ENCODE data around the gene G6PC1.
"Not testable (repeated sequence)": the region's sequence is repeated elsewhere in the genome, so short reads cannot be mapped to it uniquely, and the experiment has no call there.

The G6PC1 gene

GRCh38 chr17:42900460-42901331 is at the start of gene G6PC1:
G6PC1 (plus strand) TSS chr17:42900799; CDS start chr17:42900877, 78 bp downstream.
- no peak for DNase-seq

GRCh38 chr17:42850954-42851353 is 49.6 kb upstream of the G6PC1 start, which contains the start of gene AOC3:
AOC3 (plus strand) TSS chr17:42851199; CDS start chr17:42851344, 145 bp downstream.
- no peak for DNase-seq

GRCh38 chr17:42851371-42852240 is 49.0 kb upstream of the G6PC1 start:
- not testable (repeated sequence) for DNase-seq

DNA sequence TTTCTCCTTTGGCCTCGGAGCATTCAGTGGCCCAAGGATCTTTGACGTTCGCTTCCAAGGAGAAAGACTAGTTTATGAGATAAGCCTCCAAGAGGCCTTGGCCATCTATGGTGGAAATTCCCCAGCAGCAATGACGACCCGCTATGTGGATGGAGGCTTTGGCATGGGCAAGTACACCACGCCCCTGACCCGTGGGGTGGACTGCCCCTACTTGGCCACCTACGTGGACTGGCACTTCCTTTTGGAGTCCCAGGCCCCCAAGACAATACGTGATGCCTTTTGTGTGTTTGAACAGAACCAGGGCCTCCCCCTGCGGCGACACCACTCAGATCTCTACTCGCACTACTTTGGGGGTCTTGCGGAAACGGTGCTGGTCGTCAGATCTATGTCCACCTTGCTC is 48.2 kb upstream of the G6PC1 start:
- no peak for DNase-seq

- no peak for DNase-seq
Observed at GRCh38 chr17:42853004-42853403, 47.6 kb upstream of the G6PC1 start.

DNA sequence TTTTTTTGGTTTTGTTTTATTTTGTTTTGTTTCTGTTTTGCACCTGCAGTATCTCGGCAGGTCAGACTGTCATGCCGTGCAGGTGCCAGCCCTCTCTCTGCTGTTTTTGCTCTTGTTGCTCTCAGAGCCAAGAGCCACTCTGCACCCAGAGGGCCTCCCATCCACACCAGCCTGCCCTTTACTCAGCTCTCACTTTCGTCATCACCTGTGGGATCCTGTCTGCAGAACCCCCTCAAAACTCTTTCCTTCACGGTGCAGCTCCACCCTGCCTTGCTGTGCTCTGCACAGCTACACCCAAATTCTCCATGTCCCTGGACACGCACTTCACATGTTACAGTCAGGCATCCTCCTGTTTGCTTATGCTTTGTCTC is 47.0 kb upstream of the G6PC1 start:
- no peak for DNase-seq

DNA sequence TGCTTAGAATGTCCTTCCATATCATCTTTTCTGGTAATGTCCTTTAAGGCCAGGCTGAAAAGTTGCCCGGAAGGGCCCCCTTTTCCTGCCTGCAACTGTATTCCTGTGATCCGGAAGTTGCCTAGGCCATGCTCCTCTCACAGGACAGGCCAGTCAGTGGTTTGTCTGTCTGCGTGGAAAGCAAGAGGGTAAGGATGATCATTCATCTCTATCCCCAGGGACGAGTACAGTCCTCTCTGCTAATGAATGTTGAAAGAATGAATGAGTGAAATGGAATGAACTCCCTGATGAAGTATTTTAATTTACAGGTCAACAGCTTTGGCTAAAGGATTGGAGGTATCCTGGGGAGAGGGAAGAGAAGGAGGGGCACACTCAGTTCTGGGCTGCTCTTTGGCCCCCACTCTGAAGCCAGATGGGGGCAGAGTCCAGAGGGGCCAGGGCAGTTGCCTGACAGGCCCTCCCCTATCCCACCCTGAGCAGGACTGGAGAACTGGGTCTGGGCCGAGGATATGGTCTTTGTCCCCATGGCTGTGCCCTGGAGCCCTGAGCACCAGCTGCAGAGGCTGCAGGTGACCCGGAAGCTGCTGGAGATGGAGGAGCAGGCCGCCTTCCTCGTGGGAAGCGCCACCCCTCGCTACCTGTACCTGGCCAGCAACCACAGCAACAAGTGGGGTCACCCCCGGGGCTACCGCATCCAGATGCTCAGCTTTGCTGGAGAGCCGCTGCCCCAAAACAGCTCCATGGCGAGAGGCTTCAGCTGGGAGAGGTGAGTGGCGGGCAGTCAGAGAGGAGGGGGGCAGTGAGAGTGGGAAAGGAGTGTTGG is 46.4 kb upstream of the G6PC1 start:
- no peak for DNase-seq

GRCh38 chr17:42855048-42855596 is 45.5 kb upstream of the G6PC1 start:
- no peak for DNase-seq

- DNase-seq, result not testable (repeated sequence)
Observed at GRCh38 chr17:42856093-42856492, 44.5 kb upstream of the G6PC1 start.

DNA sequence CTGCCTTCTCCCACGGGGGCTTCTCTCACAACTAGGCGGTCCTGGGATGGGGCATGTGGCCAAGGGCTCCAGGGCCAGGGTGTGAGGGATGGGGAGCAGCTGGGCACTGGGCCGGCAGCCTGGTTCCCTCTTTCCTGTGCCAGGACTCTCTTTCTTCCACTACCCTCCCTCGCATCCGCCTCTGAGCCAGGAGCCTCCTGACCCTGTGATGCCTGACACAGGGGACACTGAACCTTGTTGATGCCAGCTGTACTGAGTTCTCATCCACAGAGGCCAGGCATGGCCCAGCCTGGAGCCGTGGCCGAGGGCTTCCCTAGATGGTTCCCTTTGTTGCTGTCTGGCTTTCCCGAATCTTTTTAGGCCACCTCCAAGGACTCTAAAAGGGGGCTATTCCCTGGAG is 44.1 kb upstream of the G6PC1 start:
- not testable (repeated sequence) for DNase-seq

DNA sequence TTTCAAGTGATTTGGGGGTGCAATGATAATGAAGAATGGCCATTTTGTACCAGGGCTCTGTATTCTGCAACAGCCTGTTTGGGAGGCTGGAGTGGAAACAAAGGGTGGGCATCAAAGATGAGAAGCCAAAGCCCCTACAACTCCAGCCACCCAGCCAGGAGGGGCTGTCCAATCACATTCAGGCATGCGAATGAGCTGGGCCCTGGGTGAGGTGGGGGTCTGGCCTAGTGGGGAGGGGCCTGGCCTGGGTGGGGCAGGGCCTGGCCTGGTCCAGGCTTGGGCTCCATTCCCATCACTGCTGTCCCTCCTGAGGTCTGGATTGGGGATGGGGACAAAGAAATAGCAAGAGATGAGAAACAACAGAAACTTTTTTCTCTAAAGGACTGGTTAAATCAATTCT is 43.2 kb upstream of the G6PC1 start:
- DNase-seq, result no peak

DNA sequence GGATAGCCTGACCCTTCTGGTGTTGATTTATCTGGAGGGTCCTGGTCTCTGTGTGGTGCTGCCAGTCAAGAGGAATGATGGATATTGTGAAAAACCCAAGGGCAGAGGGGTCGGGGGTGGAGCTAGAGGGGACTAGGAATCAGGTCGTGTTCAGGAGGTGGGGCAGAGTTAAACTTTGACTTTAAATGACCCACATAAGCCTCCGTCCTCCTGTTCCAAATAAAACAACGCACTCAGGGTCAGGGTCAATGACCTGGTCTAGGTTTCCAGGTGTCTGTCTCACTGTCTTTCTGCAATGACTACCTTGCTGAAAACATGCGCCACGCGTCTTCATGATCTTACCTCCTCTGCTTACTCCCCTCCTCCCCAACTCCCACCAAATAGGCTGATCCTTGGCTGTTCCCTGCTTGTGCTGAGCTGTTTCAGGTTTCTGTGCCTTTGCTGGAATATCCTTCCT is 34.9 kb upstream of the G6PC1 start:
- no peak for DNase-seq

DNA sequence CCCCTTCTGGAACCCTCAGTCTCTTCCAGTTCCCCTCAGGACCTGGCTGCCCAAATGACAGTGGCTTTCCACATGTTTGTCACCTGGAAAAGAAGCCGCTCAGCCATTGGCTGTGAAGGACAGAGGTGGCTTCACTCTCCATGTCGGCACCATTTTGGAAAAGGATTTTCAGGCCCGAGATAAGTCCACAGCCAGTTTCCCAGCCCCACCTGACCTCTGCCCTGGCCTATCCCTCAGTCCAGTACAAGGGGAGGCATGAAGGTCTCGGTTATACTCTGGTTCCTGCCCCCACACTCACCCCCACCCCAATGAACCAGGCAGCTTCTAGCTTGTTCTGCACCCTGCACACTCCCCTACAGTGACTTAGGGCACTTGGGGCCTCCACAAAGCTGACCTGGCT is 34.4 kb upstream of the G6PC1 start:
- DNase-seq, result no peak

DNA sequence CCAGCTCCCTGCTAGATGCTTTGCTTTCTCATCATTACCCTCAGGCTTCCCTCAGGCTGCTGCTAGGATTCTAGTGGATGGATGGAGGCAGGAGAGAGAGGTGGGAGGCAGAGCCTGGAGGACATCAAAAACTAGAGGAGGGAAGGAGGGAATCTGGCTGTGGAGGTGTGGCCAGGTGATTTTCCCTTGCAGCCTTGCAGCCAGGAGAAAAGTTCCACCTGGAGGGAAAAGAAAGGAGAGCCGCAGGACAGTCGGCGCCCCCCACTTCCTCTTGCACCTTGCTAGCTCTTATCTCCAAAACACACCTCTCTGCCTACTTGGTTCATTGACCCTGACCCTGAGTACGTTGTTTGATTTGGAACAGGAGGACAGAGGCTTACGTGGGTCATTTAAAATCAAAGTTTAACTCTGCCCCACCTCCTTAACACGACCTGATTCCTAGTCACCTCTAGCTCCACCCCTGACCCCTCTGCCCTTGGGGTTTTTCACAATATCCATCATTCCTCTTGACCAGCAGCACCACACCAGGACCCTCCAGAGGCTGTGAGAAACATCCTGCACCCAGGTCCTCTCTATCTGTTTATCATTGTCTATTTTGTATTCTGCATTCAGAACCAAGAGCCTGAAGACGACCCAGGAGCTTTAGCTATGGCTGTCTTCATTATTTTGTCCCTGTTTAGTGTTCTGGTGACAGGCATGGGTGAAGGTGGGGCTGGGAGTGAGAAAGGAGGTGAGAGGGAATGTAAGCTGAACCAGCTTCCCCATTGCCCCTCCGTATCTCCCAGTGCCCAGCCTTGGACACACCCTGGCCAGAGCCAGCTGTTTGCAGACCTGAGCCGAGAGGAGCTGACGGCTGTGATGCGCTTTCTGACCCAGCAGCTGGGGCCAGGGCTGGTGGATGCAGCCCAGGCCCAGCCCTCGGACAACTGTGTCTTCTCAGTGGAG is 33.7 kb upstream of the G6PC1 start:
- no peak for DNase-seq

DNA sequence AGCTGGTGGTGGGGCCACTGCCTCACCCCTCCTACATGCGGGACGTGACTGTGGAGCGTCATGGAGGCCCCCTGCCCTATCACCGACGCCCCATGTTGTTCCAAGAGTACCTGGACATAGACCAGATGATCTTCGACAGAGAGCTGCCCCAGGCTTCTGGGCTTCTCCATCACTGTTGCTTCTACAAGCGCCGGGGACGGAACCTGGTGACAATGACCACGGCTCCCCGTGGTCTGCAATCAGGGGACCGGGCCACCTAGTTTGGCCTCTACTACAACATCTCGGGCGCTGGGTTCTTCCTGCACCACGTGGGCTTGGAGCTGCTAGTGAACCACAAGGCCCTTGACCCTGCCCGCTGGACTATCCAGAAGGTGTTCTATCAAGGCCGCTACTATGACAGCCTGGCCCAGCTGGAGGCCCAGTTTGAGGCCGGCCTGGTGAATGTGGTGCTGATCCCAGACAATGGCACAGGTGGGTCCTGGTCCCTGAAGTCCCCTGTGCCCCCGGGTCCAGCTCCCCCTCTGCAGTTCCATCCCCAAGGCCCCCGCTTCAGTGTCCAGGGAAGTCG is 32.8 kb upstream of the G6PC1 start:
- not testable (repeated sequence) for DNase-seq

DNA sequence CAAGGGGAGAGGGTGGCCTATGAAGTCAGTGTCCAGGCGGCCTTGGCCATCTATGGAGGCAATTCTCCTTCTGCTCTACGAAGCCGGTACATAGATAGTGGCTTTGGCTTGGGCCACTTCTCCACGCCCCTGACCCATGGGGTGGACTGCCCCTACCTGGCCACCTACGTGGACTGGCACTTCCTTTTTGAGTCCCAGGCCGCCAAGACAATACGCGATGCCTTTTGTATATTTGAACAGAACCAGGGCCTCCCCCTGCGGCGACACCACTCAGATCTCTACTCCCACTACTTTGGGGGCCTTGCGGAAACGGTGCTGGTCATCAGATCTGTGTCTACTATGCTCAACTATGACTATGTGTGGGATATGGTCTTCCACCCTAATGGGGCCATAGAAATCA is 32.3 kb upstream of the G6PC1 start:
- no peak for DNase-seq

DNA sequence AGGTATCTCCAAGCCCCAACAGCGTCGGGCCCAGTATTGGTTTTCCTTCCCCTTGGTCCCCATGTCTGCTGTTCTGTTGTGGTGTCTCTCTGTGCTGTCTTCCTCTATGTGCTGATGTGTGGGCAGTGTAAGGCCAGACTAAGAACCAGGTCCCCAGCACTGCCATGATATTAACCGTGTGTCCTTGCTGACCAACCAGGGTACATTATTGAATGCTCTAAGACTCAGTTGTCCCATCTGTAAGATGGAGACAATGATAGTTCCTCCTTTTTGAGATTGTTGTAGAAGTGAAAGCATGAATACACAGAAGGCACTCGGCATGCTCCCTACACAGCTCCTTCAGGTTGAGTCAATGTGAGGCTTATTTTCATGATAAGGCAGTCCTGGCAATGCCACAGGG is 29.0 kb upstream of the G6PC1 start:
- no peak for DNase-seq

- DNase-seq, result no peak
Observed at GRCh38 chr17:42872251-42872965, 28.2 kb upstream of the G6PC1 start.

GRCh38 chr17:42873315-42873714 is 27.3 kb upstream of the G6PC1 start:
- no peak for DNase-seq

Measured in DMS153 (cell line).